GM23338 (cell line): Measurements from ENCODE around the gene RPP21. TPM values are rescaled to one million over a fixed set of nuclear protein-coding genes. Genes with fewer than 3 reads are reported as not detected.

ENCODE experiments used
- ATAC-seq: fragments of 200-7000 bp; cut with Tn5 transposase; 3 replicates; pipeline ENCODE4 v1.9.1; 2020
- DNase-seq: peaks from one replicate; pipeline ENCODE4 v3.0.0-alpha.2; 2015; ENCODE audit warnings: low spot score
- H2AFZ ChIP-seq: fragments of 200-600 bp; sonication (generic); 2 replicates; pipeline ENCODE4 v1.8.0; 2016; ENCODE audit warnings: antibody characterized with exemption, mild to moderate bottlenecking, moderate library complexity
- H3F3A ChIP-seq: fragments of 200-600 bp; sonication (generic); replicated peaks from 2 replicates; pipeline ENCODE4 v1.8.0; 2017; ENCODE audit warnings: antibody characterized with exemption, mixed run types, low read depth
- H3K27ac ChIP-seq: fragments of 200-600 bp; sonication (generic); 2 replicates; pipeline ENCODE4 v1.6.1; 2016; ENCODE audit warnings: low read depth
- H3K27me3 ChIP-seq: fragments of 200-600 bp; sonication (generic); 2 replicates; pipeline ENCODE4 v1.8.0; 2016; ENCODE audit warnings: mild to moderate bottlenecking, mixed run types, moderate library complexity; ENCODE audit not compliant: insufficient read depth
- H3K36me3 ChIP-seq: fragments of 200-600 bp; sonication (generic); 2 replicates; pipeline ENCODE4 v1.8.0; 2016; ENCODE audit warnings: mild to moderate bottlenecking; ENCODE audit not compliant: insufficient read depth
- H3K4me1 ChIP-seq: fragments of 200-600 bp; sonication (generic); 2 replicates; pipeline ENCODE4 v1.8.0; 2016; ENCODE audit warnings: mild to moderate bottlenecking, moderate library complexity; ENCODE audit not compliant: insufficient read depth
- H3K4me2 ChIP-seq: fragments of 200-600 bp; sonication (generic); 2 replicates; pipeline ENCODE4 v1.7.1; 2017; ENCODE audit warnings: mixed run types
- H3K4me3 ChIP-seq: fragments of 200-600 bp; sonication (generic); 2 replicates; pipeline ENCODE4 v1.6.1; 2016; ENCODE audit warnings: mixed run types
- H3K79me2 ChIP-seq: fragments of 200-600 bp; sonication (generic); replicated peaks from 2 replicates; pipeline ENCODE4 v1.8.0; 2017; ENCODE audit warnings: mild to moderate bottlenecking; ENCODE audit not compliant: insufficient read depth
- H3K9me2 ChIP-seq: fragments of 200-600 bp; sonication (generic); 2 replicates; pipeline ENCODE4 v1.8.0; 2017; ENCODE audit not compliant: insufficient read depth
- H4K20me1 ChIP-seq: fragments of 200-600 bp; sonication (generic); replicated peaks from 2 replicates; pipeline ENCODE4 v1.8.0; 2017; ENCODE audit warnings: mild to moderate bottlenecking; ENCODE audit not compliant: insufficient read depth
- H3K27ac Mint-ChIP-seq: 2 replicates; pipeline ENCODE4 v1.8.0; 2020; ENCODE audit warnings: inconsistent platforms, mild to moderate bottlenecking, moderate library complexity, mixed read lengths
- H3K27me3 Mint-ChIP-seq: 3 replicates; pipeline ENCODE4 v1.8.0; 2022; ENCODE audit warnings: low read depth, mild to moderate bottlenecking, moderate library complexity, mixed read lengths, inconsistent platforms; ENCODE audit not compliant: insufficient read depth, poor library complexity
- H3K36me3 Mint-ChIP-seq: 3 replicates; pipeline ENCODE4 v1.8.0; 2021; ENCODE audit warnings: low read depth, mild to moderate bottlenecking, inconsistent platforms, moderate library complexity, mixed read lengths
- H3K4me1 Mint-ChIP-seq: 3 replicates; pipeline ENCODE4 v1.8.0; 2020; ENCODE audit warnings: mild to moderate bottlenecking, inconsistent platforms, mixed read lengths
- H3K4me3 Mint-ChIP-seq: 3 replicates; pipeline ENCODE4 v1.8.0; 2021; ENCODE audit warnings: moderate library complexity, mild to moderate bottlenecking, inconsistent platforms, mixed read lengths
- H3K9me3 Mint-ChIP-seq: 3 replicates; pipeline ENCODE4 v1.8.0; 2020; ENCODE audit warnings: moderate library complexity, mild to moderate bottlenecking, inconsistent platforms, mixed read lengths
- CREB1 ChIP-seq: fragments of 250-450 bp; sonication (Bioruptor Pico); IDR thresholded peaks from 2 replicates; pipeline ENCODE4 v1.5.0; 2020; ENCODE audit warnings: low read depth, mild to moderate bottlenecking, moderate library complexity
- EZH2 ChIP-seq: fragments of 200-600 bp; sonication (generic); IDR thresholded peaks from one replicate; pipeline ENCODE4 v1.8.0; 2017; ENCODE audit warnings: antibody characterized with exemption, mild to moderate bottlenecking, low read depth; ENCODE audit not compliant: unreplicated experiment
- EZH2phosphoT487 ChIP-seq: fragments of 200-600 bp; sonication (generic); IDR thresholded peaks from one replicate; pipeline ENCODE4 v1.8.1; 2018; ENCODE audit warnings: antibody characterized with exemption; ENCODE audit not compliant: unreplicated experiment
- POLR2AphosphoS5 ChIP-seq: IDR thresholded peaks from 2 replicates; pipeline ENCODE4 v1.6.1; 2016; ENCODE audit warnings: antibody characterized with exemption, low read depth
- STAT1 ChIP-seq: IDR thresholded peaks from one replicate; pipeline ENCODE4 v1.6.1; 2016; ENCODE audit warnings: antibody characterized with exemption; ENCODE audit not compliant: unreplicated experiment
- ZNF331 ChIP-seq: fragments of 250-450 bp; sonication (Bioruptor Pico); IDR thresholded peaks from 2 replicates; pipeline ENCODE4 v1.5.0; 2020; ENCODE audit warnings: low read depth, mild to moderate bottlenecking, moderate library complexity
- polyA plus RNA-seq: library from polyadenylated mRNA; unstranded; fragments of >200 nt; fragmentation: Nextera tagmentation; extraction: Ambion mirVana; gene quantifications from 2 replicates; pipeline ENCODE4 v1.2.1, GENCODE V29; 2016
- total RNA-seq: library from RNA; depleted of rRNA; stranded (reverse); fragments of >200 nt; shearing (Covaris generic); gene quantifications from 2 replicates; pipeline ENCODE4 v1.2.3, GENCODE V29; 2014
- TF ChIP-seq, protein P1 (sequence below): fragments of 250-450 bp; sonication (Bioruptor Pico); IDR thresholded peaks from 2 replicates; pipeline ENCODE4 v1.5.0; 2020; ENCODE audit warnings: mild to moderate bottlenecking, moderate library complexity
- TF ChIP-seq, protein P2 (sequence below): IDR thresholded peaks from one replicate; pipeline ENCODE4 v1.6.1; 2018; ENCODE audit warnings: antibody characterized with exemption; ENCODE audit not compliant: unreplicated experiment

RPP21 gene
- total and polyA plus RNA-seq, 2 experiments from 2014 or later = 63.7 to 161 TPM

DNA sequence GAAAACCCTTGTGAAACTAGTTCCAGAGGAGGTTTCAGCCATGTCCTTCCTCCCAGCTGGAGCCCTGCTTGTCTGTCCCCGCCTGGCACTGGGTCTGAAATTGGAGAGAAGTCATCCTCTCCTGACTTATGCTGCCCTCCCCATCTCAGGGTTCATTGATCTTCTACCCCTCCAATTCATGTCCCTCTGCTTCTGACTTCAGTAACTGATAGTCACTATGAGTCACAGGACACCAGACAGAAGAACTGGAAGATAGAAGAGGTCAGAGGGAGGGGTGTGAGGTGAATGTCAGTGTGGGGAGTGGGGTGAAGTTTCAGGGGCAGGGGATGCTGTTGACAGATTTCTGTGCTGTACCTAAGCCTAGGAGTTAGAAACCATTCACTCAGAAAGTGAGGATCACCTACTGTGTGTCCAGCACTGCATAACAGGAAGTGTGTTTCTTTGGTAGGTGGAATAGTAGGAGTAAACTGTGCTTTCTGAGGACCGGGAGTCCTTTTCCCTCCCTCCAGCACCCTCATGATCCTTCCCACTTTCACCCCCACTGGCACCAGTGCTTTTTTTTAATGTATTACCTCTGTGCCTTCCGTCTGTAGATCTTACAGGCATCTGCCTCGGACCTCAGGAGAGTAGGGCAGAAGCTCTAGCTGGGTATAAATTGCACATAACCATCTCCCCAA lies 627 bp upstream of the RPP21 start:
- H3K4me1 Mint-ChIP-seq = peaks cover 8% of the 10 kb centered on the region
- peak overlapping the region; percentile 61; the same call in 1 of the 2 replicates for H3K27ac Mint-ChIP-seq
- peak overlapping the region; percentile 94 for H3K4me3 ChIP-seq

More for the DNA sequence above, 627 bp upstream of the RPP21 start:
- Histone ChIP-seq H3K27me3 (no peaks in the 10 kb centered on the region), H3K27ac (no peak overlapping the region), H3F3A (no peaks in the 10 kb centered on the region), H3K36me3 (peaks cover 11% of the 10 kb centered on the region; the same call in 1 of the 2 replicates), H4K20me1 (0 out of 2 replicates have a peak, but pooled peaks cover 8% of the 10 kb centered on the region), H3K4me2 (peak overlapping the region; percentile 73), H3K9me2 (no peaks in the 10 kb centered on the region), H2AFZ (peak overlapping the region; percentile 84; the same call in 1 of the 2 replicates), H3K4me1 (no peaks in the 10 kb centered on the region), H3K79me2 (0 out of 2 replicates have a peak, but pooled peaks cover 4% of the 10 kb centered on the region)
- H3K4me3 Mint-ChIP-seq = peak overlapping the region; percentile 86
- H3K36me3 Mint-ChIP-seq = peaks cover 39% of the 10 kb centered on the region
- DNase-seq (no peak), ATAC-seq (no peak; the same call in 2 of the 3 replicates)
- no peaks in the 10 kb centered on the region for H3K9me3 Mint-ChIP-seq
- TF ChIP-seq EZH2phosphoT487 = no peak
- TF ChIP-seq POLR2AphosphoS5 = no peak
- TF ChIP-seq, protein P1, sequence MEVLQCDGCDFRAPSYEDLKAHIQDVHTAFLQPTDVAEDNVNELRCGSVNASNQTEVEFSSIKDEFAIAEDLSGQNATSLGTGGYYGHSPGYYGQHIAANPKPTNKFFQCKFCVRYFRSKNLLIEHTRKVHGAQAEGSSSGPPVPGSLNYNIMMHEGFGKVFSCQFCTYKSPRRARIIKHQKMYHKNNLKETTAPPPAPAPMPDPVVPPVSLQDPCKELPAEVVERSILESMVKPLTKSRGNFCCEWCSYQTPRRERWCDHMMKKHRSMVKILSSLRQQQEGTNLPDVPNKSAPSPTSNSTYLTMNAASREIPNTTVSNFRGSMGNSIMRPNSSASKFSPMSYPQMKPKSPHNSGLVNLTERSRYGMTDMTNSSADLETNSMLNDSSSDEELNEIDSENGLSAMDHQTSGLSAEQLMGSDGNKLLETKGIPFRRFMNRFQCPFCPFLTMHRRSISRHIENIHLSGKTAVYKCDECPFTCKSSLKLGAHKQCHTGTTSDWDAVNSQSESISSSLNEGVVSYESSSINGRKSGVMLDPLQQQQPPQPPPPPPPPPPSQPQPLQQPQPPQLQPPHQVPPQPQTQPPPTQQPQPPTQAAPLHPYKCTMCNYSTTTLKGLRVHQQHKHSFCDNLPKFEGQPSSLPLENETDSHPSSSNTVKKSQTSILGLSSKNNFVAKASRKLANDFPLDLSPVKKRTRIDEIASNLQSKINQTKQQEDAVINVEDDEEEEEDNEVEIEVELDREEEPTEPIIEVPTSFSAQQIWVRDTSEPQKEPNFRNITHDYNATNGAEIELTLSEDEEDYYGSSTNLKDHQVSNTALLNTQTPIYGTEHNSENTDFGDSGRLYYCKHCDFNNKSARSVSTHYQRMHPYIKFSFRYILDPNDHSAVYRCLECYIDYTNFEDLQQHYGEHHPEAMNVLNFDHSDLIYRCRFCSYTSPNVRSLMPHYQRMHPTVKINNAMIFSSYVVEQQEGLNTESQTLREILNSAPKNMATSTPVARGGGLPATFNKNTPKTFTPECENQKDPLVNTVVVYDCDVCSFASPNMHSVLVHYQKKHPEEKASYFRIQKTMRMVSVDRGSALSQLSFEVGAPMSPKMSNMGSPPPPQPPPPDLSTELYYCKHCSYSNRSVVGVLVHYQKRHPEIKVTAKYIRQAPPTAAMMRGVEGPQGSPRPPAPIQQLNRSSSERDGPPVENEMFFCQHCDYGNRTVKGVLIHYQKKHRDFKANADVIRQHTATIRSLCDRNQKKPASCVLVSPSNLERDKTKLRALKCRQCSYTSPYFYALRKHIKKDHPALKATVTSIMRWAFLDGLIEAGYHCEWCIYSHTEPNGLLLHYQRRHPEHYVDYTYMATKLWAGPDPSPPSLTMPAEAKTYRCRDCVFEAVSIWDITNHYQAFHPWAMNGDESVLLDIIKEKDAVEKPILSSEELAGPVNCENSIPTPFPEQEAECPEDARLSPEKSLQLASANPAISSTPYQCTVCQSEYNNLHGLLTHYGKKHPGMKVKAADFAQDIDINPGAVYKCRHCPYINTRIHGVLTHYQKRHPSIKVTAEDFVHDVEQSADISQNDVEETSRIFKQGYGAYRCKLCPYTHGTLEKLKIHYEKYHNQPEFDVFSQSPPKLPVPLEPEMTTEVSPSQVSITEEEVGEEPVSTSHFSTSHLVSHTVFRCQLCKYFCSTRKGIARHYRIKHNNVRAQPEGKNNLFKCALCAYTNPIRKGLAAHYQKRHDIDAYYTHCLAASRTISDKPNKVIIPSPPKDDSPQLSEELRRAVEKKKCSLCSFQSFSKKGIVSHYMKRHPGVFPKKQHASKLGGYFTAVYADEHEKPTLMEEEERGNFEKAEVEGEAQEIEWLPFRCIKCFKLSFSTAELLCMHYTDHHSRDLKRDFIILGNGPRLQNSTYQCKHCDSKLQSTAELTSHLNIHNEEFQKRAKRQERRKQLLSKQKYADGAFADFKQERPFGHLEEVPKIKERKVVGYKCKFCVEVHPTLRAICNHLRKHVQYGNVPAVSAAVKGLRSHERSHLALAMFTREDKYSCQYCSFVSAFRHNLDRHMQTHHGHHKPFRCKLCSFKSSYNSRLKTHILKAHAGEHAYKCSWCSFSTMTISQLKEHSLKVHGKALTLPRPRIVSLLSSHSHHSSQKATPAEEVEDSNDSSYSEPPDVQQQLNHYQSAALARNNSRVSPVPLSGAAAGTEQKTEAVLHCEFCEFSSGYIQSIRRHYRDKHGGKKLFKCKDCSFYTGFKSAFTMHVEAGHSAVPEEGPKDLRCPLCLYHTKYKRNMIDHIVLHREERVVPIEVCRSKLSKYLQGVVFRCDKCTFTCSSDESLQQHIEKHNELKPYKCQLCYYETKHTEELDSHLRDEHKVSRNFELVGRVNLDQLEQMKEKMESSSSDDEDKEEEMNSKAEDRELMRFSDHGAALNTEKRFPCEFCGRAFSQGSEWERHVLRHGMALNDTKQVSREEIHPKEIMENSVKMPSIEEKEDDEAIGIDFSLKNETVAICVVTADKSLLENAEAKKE (CRISPR knock-in tag) = no peak
- TF ChIP-seq, protein P2, sequence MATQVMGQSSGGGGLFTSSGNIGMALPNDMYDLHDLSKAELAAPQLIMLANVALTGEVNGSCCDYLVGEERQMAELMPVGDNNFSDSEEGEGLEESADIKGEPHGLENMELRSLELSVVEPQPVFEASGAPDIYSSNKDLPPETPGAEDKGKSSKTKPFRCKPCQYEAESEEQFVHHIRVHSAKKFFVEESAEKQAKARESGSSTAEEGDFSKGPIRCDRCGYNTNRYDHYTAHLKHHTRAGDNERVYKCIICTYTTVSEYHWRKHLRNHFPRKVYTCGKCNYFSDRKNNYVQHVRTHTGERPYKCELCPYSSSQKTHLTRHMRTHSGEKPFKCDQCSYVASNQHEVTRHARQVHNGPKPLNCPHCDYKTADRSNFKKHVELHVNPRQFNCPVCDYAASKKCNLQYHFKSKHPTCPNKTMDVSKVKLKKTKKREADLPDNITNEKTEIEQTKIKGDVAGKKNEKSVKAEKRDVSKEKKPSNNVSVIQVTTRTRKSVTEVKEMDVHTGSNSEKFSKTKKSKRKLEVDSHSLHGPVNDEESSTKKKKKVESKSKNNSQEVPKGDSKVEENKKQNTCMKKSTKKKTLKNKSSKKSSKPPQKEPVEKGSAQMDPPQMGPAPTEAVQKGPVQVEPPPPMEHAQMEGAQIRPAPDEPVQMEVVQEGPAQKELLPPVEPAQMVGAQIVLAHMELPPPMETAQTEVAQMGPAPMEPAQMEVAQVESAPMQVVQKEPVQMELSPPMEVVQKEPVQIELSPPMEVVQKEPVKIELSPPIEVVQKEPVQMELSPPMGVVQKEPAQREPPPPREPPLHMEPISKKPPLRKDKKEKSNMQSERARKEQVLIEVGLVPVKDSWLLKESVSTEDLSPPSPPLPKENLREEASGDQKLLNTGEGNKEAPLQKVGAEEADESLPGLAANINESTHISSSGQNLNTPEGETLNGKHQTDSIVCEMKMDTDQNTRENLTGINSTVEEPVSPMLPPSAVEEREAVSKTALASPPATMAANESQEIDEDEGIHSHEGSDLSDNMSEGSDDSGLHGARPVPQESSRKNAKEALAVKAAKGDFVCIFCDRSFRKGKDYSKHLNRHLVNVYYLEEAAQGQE = no peak
- TF ChIP-seq EZH2 = no peak
- TF ChIP-seq STAT1 = no peak
- no peak for TF ChIP-seq ZNF331 (CRISPR knock-in tag)
- TF ChIP-seq CREB1 (CRISPR knock-in tag) = no peak
- peaks cover 5% of the 10 kb centered on the region for H3K27me3 Mint-ChIP-seq
